NT2/D1 (cell line): ENCODE results near the gene RSL1D1.
A peak's percentile ranks its signal among the peaks of the same experiment; 100 is the strongest.

Experiments used
- DNase-seq: peaks from one replicate; pipeline ENCODE4 v3.0.0-alpha.2; 2011; ENCODE audit warnings: low read depth, low spot score
- H3K27me3 ChIP-seq: 2 replicates; pipeline ENCODE4 v1.6.0; 2011; ENCODE audit warnings: mild to moderate bottlenecking; ENCODE audit not compliant: insufficient read length, insufficient read depth
- H3K36me3 ChIP-seq: 2 replicates; pipeline ENCODE4 v1.6.1; 2011; ENCODE audit warnings: mild to moderate bottlenecking, low read length, mixed read lengths; ENCODE audit not compliant: insufficient read depth, insufficient read length
- H3K4me1 ChIP-seq: 2 replicates; pipeline ENCODE4 v1.5.1; 2011; ENCODE audit not compliant: insufficient read depth, insufficient read length
- H3K4me3 ChIP-seq: 2 replicates; pipeline ENCODE4 v1.5.1; 2011; ENCODE audit warnings: low read depth; ENCODE audit not compliant: insufficient read length
- H3K9ac ChIP-seq: 2 replicates; pipeline ENCODE4 v1.6.0; 2011; ENCODE audit warnings: low read depth; ENCODE audit not compliant: insufficient read length
- H3K9me3 ChIP-seq: 2 replicates; pipeline ENCODE4 v1.5.1; 2011; ENCODE audit warnings: mild to moderate bottlenecking, low read length; ENCODE audit not compliant: insufficient read depth
- SUZ12 ChIP-seq: IDR thresholded peaks from 2 replicates; pipeline ENCODE4 v1.6.1; 2011; ENCODE audit not compliant: insufficient read length, insufficient read depth; ENCODE audit errors: extremely low read depth
- YY1 ChIP-seq: IDR thresholded peaks from 2 replicates; pipeline ENCODE4 v1.6.1; 2011; ENCODE audit not compliant: insufficient read length, insufficient read depth
- ZNF274 ChIP-seq: IDR thresholded peaks from 2 replicates; pipeline ENCODE4 v1.6.1; 2011; ENCODE audit warnings: mild to moderate bottlenecking, low read depth, low read length

RSL1D1 gene

DNA sequence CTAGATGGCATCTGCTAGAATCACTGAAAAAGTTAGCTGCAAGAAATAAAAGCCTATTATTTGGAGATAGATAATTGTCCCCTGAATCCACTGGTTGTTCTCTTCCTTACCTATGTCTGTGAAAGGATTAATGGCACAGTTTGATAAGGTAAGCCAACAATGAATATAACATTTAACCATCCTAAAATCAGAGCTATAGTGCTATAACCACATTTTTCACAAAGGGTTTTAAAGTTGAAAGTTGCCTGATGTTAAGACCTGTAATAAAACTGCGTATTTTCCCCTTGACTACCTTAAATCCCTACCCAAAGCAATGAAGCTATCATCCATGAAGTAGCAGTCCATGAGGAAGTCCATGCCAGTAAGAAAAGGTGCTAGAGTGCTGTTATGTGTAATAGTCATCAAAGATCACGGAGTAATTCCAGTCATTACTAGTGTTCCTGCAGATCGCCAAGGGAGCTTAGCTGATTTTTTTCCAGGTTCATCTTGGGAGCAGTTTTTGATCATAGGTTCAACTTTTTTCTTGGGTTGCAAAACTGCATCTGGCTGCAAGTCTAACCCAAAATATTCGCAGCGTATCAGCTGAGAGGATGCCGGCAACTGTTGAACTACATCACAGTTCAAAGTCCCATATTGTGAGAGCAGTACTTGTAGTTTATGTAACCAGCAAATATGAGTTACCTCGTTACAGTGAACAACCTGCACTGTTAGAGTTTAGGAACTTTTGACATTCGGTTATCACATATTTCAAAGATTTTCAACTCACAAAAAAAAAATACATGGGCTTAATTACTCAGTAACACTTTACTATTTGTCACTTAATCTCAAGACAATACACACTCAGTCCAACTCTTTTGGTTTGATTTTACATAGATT lies 18.2 kb upstream of the RSL1D1 start:
- peaks cover 51% of the 10 kb centered on the region for H3K36me3 ChIP-seq
- H3K4me3 ChIP-seq = no peak overlapping the region
- no peak overlapping the region for H3K9ac ChIP-seq
- TF ChIP-seq YY1 (no peak), ZNF274 (no peak), SUZ12 (no peak)
- no peaks in the 10 kb centered on the region for H3K4me1 ChIP-seq
- H3K9me3 ChIP-seq = no peaks in the 10 kb centered on the region
- no peaks in the 10 kb centered on the region for H3K27me3 ChIP-seq
- no peak for DNase-seq

DNA sequence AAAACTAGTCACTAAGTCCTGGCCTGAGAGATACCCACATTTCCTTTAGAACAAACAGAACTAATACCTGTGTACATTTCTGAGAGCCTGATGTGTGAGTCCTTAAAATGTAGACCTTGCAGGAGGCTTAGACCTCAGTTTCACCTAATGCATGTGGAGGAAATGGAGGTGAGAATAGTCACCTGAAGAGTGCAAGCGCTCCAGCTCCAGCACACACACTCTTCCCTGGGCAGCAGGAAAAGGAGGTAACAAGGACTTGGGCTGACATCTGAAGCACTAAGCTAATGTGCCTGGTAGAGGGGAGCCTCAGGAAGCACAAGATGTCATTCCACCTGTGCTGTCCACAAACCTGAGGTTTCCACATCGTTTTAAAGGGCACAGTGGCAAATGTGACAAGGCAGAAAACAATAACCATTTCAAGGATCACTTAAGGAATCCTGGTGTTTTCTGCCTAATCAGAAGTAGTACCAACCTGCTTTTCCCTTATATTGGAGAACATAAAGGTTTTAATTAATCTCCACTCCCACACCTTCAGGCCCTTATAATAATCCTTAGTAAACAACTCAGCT lies 17.2 kb upstream of the RSL1D1 start:
- Histone ChIP-seq H3K36me3 (peaks cover 41% of the 10 kb centered on the region), H3K27me3 (no peaks in the 10 kb centered on the region), H3K4me1 (no peaks in the 10 kb centered on the region), H3K4me3 (no peak overlapping the region), H3K9me3 (no peaks in the 10 kb centered on the region), H3K9ac (no peak overlapping the region)
- no peak for DNase-seq
- TF ChIP-seq YY1 (no peak), SUZ12 (no peak), ZNF274 (no peak)

DNA sequence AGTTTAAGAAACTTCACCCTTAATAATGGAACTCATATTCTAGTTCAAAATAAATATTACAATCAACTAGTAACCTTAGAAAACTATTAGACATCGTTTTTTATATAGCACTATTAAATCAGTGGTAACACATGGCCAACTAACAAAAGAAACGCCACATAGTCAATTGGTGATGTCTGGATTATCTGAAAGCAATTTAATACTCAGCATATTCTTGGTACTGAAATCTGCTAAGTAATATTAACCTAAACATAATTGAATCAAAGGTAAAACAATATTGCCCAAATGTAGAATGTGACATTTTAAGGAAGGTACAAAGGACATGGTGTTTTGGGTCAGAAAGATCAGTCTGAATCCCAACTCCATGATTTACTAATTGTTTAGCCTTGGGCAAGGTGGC lies 11.1 kb upstream of the RSL1D1 start:
- Histone ChIP-seq H3K4me3 (no peak overlapping the region), H3K27me3 (no peaks in the 10 kb centered on the region), H3K9ac (no peak overlapping the region), H3K4me1 (no peaks in the 10 kb centered on the region), H3K36me3 (no peaks in the 10 kb centered on the region), H3K9me3 (no peaks in the 10 kb centered on the region)
- no peak for DNase-seq
- TF ChIP-seq ZNF274 = no peak
- TF ChIP-seq SUZ12 = no peak
- TF ChIP-seq YY1 = no peak

DNA sequence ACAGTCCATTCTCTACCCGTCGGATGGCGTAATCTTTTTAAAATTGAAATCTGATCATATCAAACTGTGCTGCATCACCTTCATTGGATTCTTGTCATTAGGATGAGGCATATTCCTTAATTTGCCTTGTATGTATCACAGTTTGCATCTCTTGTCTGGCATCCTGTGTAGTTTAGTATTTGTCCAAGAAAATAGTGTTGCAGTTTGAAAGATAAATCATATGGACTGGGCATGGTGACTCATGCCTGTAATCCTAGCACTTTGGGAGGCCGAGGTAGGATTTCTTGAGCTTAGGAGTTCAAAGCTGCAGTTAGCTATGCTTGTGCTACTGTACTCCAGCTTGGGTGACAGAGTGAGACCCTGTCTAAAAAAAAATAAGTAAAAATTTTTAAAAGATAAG lies 5.8 kb upstream of the RSL1D1 start:
- no peak for DNase-seq
- Histone ChIP-seq H3K36me3 (peaks cover 5% of the 10 kb centered on the region), H3K27me3 (no peaks in the 10 kb centered on the region), H3K9ac (no peak overlapping the region), H3K9me3 (no peaks in the 10 kb centered on the region), H3K4me3 (no peak overlapping the region), H3K4me1 (no peaks in the 10 kb centered on the region)
- TF ChIP-seq ZNF274 = no peak
- TF ChIP-seq YY1 = no peak
- no peak for TF ChIP-seq SUZ12

DNA sequence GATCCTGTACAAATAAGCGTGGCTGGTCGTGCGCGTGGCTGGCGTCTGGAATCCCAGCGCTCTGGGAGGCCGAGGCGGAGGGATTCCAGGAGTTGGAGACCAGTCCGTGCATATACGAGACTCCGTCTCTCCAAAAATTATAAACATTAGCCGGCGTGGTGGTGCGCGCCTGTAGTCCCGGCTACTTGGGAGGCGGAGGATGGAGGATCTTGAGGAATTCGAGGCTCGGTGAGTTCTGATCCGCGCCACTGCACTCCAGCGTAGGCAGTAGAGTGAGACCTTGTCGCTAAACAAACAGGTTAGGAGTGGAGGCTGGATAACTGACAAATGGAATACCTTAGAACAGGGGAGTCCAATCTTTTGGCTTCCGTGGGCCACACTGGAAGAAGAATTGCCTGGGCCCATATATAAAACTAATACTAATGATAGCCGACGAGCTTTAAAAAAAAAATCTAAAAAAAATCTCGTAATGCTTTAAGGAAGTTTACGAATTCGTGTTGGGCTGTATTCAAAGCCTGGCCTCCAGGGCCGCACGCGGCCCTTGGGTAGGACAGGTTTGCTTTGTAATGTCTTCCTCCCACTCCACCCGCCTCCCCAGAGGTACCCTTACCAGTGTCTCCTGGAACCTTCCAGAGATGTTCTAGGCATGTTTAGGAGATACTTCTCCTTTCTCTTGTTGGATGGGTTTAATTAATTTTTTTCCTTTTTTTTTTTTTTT lies 909 bp upstream of the RSL1D1 start:
- Histone ChIP-seq H3K4me3 (peak overlapping the region; percentile 95), H3K9me3 (no peaks in the 10 kb centered on the region), H3K4me1 (peaks cover 2% of the 10 kb centered on the region), H3K36me3 (peaks cover 38% of the 10 kb centered on the region), H3K27me3 (no peaks in the 10 kb centered on the region), H3K9ac (peak overlapping the region; percentile 98)
- DNase-seq = no peak
- TF ChIP-seq ZNF274 = no peak
- no peak for TF ChIP-seq SUZ12
- TF ChIP-seq YY1 = no peak

DNA sequence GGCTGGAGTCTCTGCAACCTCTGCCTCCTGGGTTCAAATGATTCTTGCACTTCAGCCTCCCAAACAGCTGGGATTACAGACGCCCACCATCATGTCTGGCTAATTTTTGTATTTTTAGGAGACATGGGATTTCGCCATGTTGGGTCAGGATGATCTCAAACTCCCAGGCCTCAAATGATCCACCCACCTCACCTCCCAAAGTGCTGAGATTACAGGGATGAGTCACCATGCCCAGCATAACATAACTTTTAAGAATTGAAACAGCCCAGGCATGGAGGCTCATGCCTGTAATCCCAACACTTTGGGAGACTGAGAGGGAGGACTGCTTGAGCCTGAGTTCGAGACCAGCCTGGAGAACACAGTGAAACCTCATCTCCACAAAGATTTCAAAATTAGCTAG lies 2.5 kb downstream of the RSL1D1 start:
- DNase-seq = no peak
- Histone ChIP-seq H3K4me1 (peaks cover 2% of the 10 kb centered on the region), H3K9ac (no peak overlapping the region), H3K27me3 (no peaks in the 10 kb centered on the region), H3K9me3 (no peaks in the 10 kb centered on the region), H3K4me3 (no peak overlapping the region), H3K36me3 (peaks cover 66% of the 10 kb centered on the region)
- TF ChIP-seq YY1 (no peak), ZNF274 (no peak)

DNA sequence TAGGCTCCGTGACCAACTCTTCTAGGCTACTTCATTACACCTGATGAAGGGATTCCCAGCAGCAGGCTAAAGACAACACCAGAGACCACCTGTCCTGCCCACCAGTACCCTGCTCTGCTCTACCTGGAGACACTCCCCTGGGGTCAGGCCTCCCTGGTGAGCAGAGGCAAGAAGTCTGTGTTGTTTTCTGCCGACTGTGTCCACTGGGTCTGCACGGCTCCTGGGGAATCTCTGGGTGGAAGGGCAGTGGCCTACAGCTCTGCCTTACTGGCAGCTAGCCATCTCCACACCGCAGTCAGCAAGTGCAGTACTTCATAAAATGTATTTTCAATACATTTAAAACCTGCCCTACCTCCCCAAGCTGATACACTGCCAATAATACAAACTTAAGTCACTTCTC lies 6.8 kb downstream of the RSL1D1 start:
- Histone ChIP-seq H3K9ac (no peak overlapping the region), H3K4me3 (no peak overlapping the region), H3K4me1 (peaks cover 2% of the 10 kb centered on the region), H3K27me3 (no peaks in the 10 kb centered on the region), H3K36me3 (peaks cover 93% of the 10 kb centered on the region), H3K9me3 (no peaks in the 10 kb centered on the region)
- DNase-seq = no peak
- TF ChIP-seq YY1 (no peak), SUZ12 (no peak), ZNF274 (no peak)
